Measurements from ENCODE around the gene SORCS2. TPM values are rescaled to one million over a fixed set of nuclear protein-coding genes. Genes with fewer than 3 reads are reported as not detected.

Gene SORCS2
- total RNA-seq, 1 donor from 2014 or later, result 6.9 TPM

- intact Hi-C loops (cut with DNase I), result no loop called here
- DNase-seq (ENCODE audit: low spot score), result no peak
These were observed 265.1 kb downstream of the SORCS2 start for GRCh38 chr4:7457201-7458065.

DNA sequence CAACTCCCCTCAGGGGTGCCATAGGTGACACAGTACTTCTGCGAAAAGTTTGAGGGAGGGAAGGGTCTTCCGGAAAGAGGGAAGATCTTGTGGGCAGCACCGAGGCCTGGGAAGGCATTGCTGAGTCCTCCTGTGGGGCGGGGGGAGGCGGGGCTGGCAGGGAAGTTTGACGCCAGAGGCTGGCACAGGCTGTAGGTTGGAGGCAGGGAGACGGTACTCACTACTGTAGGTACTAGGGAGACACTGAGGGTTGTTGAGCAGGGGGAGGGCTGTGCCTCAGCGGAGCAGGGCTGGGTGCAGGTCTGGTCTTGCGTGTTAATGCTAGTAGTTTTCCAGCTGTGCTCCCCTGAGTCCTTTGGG lies 265.7 kb downstream of the SORCS2 start:
- DNase-seq (ENCODE audit: low spot score), result no peak

DNA sequence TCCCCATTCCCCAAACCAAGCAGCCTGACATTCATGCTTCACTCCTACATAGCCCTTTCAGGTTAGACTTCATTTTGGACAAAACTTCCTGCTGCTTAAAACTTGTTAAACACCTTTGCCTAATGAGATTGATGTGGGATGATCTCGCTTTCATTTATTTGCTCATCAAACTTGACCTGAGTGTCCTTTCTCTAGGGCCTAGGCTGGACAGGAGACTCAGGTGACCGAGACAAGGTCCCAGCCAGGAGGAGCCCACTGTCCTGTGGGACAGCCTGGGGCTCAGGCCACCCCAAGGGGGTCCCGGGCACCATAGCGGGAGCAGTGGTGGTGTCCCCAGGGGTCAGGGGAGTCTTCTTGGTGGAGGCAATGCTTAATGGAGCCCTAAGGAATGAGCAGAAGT lies 266.1 kb downstream of the SORCS2 start:
- no peak for DNase-seq (ENCODE audit: low spot score)
- intact Hi-C loops (cut with DNase I), result no loop called here

More for the DNA sequence above, 265.7 kb downstream of the SORCS2 start:
- intact Hi-C loops (cut with DNase I), result no loop called here

DNA sequence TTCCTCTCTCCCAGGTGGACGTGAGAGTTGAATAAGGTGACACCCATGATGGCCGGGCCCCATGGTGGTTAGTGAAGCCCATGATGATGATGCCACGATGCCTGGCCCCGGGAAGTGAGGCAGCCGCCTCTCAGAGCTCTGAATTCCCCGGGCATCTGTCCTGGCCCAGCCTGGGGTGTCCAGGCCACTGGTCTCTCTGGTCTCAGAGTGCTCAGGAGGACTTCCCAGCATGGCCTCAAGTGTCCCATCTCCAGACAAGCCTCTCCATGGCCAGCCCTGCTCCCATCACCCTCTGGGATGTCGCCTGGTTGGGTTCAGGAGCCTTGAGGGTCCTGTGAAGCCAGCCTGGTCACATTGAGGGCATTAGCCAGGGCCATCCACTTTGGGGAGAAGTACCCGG lies 267.1 kb downstream of the SORCS2 start:
- DNase-seq (ENCODE audit: low spot score), result no peak

GRCh38 chr4:7460566-7460965 lies 268.2 kb downstream of the SORCS2 start:
- no peak for DNase-seq (ENCODE audit: low spot score)
- intact Hi-C loops (cut with DNase I), result loop anchor here (5.0 kb wide), 1 partner anchor 153 kb away; no protein-coding TSS in a partner anchor

More for the DNA sequence above, 267.1 kb downstream of the SORCS2 start:
- intact Hi-C loops (cut with DNase I), result no loop called here

GRCh38 chr4:7461230-7461629 lies 268.9 kb downstream of the SORCS2 start:
- intact Hi-C loops (cut with DNase I), result loop anchor here (5.0 kb wide), 1 partner anchor 154 kb away; no protein-coding TSS in a partner anchor
- DNase-seq (ENCODE audit: low spot score), result no peak

DNA sequence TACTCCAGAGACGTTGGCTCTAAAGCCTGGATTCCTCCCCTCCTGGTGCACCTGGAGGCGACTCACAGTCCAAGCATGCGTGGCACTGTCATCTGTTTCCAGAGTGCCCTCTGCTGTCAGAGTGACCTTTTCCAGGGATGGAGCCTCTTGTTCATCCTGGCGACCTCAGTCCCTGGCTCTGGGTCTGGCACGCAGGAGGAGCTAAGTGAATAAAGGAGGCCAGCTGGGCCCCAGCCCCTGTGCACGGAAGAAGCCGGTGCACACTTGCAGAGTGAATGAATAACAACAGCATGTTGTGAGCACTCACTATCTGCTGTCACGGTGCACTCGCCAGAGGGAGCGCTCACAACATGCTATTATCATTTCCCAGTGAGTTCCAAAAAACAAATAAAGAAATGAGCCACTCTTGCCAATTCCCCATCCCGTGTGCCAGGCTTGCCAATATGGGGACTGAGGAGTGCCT lies 270.2 kb downstream of the SORCS2 start:
- DNase-seq (ENCODE audit: low spot score), result no peak
- intact Hi-C loops (cut with DNase I), result loop anchor here (2.0 to 5.0 kb wide), 3 partner anchors 155 to 268 kb away; no protein-coding TSS in a partner anchor

DNA sequence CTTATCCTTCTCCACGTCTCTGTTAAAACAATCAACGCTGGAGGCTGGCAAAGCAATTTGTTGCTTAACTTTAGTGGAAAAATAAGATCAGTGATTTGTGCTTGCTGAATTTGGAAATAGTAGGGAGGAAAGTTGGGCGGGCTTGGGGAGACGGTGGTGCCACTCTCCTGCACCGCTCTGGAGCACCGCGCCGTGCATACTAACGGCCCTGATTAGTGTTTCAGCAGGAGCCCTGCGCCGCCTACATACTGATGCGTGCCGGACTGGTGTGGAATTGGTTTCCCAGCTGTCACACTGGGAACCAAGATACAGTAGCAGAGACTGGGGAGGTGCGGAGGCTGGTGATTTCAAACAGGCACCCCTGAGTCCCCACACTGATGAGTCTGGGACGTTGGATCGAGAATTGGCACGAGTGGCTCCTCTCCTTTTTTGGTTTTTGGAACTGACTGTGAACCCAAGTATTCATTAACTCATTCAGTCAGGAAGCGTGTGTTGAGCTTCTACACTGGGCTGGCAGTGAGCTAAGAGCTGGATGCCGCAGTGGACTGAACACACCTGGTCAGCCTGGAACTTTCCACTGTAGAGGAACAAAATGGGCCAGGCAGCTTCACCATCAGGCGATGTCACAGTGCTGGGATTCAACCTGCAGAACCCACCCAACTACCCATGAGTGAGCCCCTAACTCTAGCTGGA lies 271.4 kb downstream of the SORCS2 start:
- intact Hi-C loops (cut with DNase I), result loop anchor here (2.0 to 5.0 kb wide), 3 partner anchors 156 to 269 kb away; no protein-coding TSS in a partner anchor
- DNase-seq (ENCODE audit: low spot score), result no peak

- intact Hi-C loops (cut with DNase I), result loop anchor here (5.0 kb wide), 1 partner anchor 157 kb away; no protein-coding TSS in a partner anchor
- no peak for DNase-seq (ENCODE audit: low spot score)
These were observed 271.9 kb downstream of the SORCS2 start for GRCh38 chr4:7464259-7464655.

- DNase-seq (ENCODE audit: low spot score), result no peak
These were observed 272.7 kb downstream of the SORCS2 start for GRCh38 chr4:7465017-7465416.

GRCh38 chr4:7466215-7466614 lies 273.9 kb downstream of the SORCS2 start:
- DNase-seq (ENCODE audit: low spot score), result no peak
- intact Hi-C loops (cut with DNase I), result no loop called here

More at GRCh38 chr4:7465017-7465416, 272.7 kb downstream of the SORCS2 start:
- intact Hi-C loops (cut with DNase I), result no loop called here

DNA sequence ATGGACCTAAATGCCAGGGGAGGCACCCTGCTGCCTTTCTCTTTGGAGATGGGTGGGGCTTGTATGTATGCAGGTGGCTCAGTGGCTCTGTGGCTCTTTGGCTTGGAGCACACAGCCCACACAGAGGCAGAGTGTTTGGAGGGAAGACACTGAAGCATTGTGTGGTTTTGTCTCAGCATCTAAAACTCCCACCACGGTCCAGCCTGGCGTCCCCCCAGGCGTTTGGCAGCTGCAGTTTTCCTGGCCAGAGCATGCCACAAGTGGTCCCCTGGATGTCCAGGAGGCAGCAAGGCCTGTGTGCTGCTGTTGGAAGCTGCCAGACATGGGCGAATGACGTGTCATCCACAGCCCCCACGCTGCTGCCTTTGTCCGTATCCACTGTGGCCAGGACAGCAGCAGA lies 274.6 kb downstream of the SORCS2 start:
- no peak for DNase-seq (ENCODE audit: low spot score)
- intact Hi-C loops (cut with DNase I), result no loop called here

GRCh38 chr4:7467471-7467870 lies 275.1 kb downstream of the SORCS2 start:
- no peak for DNase-seq (ENCODE audit: low spot score)
- intact Hi-C loops (cut with DNase I), result no loop called here

DNA sequence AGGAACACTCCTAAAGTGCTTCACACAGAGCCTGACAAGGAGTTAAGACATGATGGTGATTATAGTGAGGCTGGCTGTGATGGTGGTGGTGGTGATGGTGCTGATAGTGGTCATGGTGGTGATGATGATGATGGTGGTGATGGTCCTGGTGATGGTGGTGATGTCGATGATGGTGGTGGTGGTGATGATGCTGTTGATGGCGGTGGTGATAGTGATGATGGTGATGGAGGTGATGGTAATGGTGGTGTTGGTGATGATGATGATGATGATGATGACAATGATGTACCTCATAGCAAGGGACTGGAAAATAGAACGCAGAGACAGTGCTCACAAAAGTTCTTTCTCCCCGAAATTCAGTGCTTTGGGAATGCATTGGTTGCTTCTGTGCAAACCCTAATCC lies 276.7 kb downstream of the SORCS2 start:
- intact Hi-C loops (cut with DNase I), result no loop called here
- DNase-seq (ENCODE audit: low spot score), result no peak

- DNase-seq (ENCODE audit: low spot score), result no peak
- intact Hi-C loops (cut with DNase I), result no loop called here
These were observed 277.8 kb downstream of the SORCS2 start for GRCh38 chr4:7470111-7470510.

GRCh38 chr4:7470522-7471128 lies 278.3 kb downstream of the SORCS2 start:
- intact Hi-C loops (cut with DNase I), result no loop called here

GRCh38 chr4:7472442-7473013 lies 280.2 kb downstream of the SORCS2 start:
- DNase-seq (ENCODE audit: low spot score), result no peak
- intact Hi-C loops (cut with DNase I), result no loop called here

More at GRCh38 chr4:7470522-7471128, 278.3 kb downstream of the SORCS2 start:
- DNase-seq (ENCODE audit: low spot score), result no peak

- DNase-seq (ENCODE audit: low spot score), result no peak
- intact Hi-C loops (cut with DNase I), result no loop called here
These were observed 280.7 kb downstream of the SORCS2 start for GRCh38 chr4:7473081-7473480.

- DNase-seq (ENCODE audit: low spot score), result no peak
- intact Hi-C loops (cut with DNase I), result no loop called here
These were observed 282.0 kb downstream of the SORCS2 start for GRCh38 chr4:7474320-7474719.

GRCh38 chr4:7475207-7475606 lies 282.9 kb downstream of the SORCS2 start:
- DNase-seq (ENCODE audit: low spot score), result no peak

More at GRCh38 chr4:7475207-7475606, 282.9 kb downstream of the SORCS2 start:
- intact Hi-C loops (cut with DNase I), result no loop called here

Data from cardiac septum (tissue), 1 donor.